HEK293T (cell line): ENCODE results near the gene TREX2.

Experiments used
- BHLHE40 ChIP-seq: fragments of 450-650 bp; IDR thresholded peaks from 2 replicates; pipeline ENCODE4 v1.6.1; 2016; ENCODE audit warnings: mild to moderate bottlenecking, moderate library complexity, borderline replicate concordance
- ELF4 ChIP-seq: fragments of 450-650 bp; IDR thresholded peaks from 2 replicates; pipeline ENCODE4 v1.6.1; 2017; ENCODE audit warnings: antibody characterized with exemption
- FOXK2 ChIP-seq: fragments of 450-650 bp; IDR thresholded peaks from 2 replicates; pipeline ENCODE4 v1.6.1; 2016; ENCODE audit warnings: mild to moderate bottlenecking
- HDGF ChIP-seq: fragments of 450-650 bp; IDR thresholded peaks from 2 replicates; pipeline ENCODE4 v1.6.1; 2017; ENCODE audit warnings: antibody characterized with exemption, borderline replicate concordance
- PKNOX1 ChIP-seq: fragments of 450-650 bp; IDR thresholded peaks from 2 replicates; pipeline ENCODE4 v1.6.1; 2016
- SP1 ChIP-seq: fragments of 450-650 bp; IDR thresholded peaks from 2 replicates; pipeline ENCODE4 v1.6.1; 2017
- SUZ12 ChIP-seq: fragments of 450-650 bp; IDR thresholded peaks from 2 replicates; pipeline ENCODE4 v1.6.1; 2016; ENCODE audit warnings: mild to moderate bottlenecking
- TARDBP ChIP-seq: fragments of 450-650 bp; IDR thresholded peaks from 2 replicates; pipeline ENCODE4 v1.6.1; 2016

GRCh38 chrX:153471663-153472280 is 25.9 kb upstream of the TREX2 start:
- no peak for TF ChIP-seq FOXK2
- no peak for TF ChIP-seq ELF4
- no peak for TF ChIP-seq SP1
- no peak for TF ChIP-seq SUZ12
- TF ChIP-seq BHLHE40, result no peak
- TF ChIP-seq HDGF, result no peak
- TF ChIP-seq TARDBP, result no peak
- no peak for TF ChIP-seq PKNOX1
